NCI-H446 treated with DMSO at 0.1 percent for 48 hours (cell line): ENCODE data around the gene KRT16.
"Not testable (repeated sequence)": the region's sequence is repeated elsewhere in the genome, so short reads cannot be mapped to it uniquely, and the experiment has no call there.

Experiments used
- DNase-seq: peaks from one replicate; lab custom pipeline; 2025; lab: John Stamatoyannopoulos, UW

KRT16 gene

GRCh38 chr17:41614767-41615166 is 2.2 kb upstream of the KRT16 start:
- DNase-seq, result not testable (repeated sequence)

- DNase-seq, result no peak
These were observed 1.5 kb upstream of the KRT16 start for GRCh38 chr17:41614098-41614497.

GRCh38 chr17:41613277-41614082 is 913 bp upstream of the KRT16 start:
- DNase-seq, result no peak

- DNase-seq, result no peak
These were observed 1.5 kb downstream of the KRT16 start for GRCh38 chr17:41610965-41611640.

- DNase-seq, result not testable (repeated sequence)
These were observed 2.5 kb downstream of the KRT16 start for GRCh38 chr17:41610061-41610517.

- not testable (repeated sequence) for DNase-seq
These were observed 5.6 kb downstream of the KRT16 start for GRCh38 chr17:41606930-41607329.

- no peak for DNase-seq
These were observed 10.0 kb downstream of the KRT16 start for GRCh38 chr17:41602524-41602923.

GRCh38 chr17:41600318-41600717 is 12.2 kb downstream of the KRT16 start:
- DNase-seq, result no peak

- DNase-seq, result no peak
These were observed 12.9 kb downstream of the KRT16 start for GRCh38 chr17:41599680-41600079.

- no peak for DNase-seq
These were observed 17.0 kb downstream of the KRT16 start for GRCh38 chr17:41595585-41595984.

- DNase-seq, result no peak
These were observed 18.1 kb downstream of the KRT16 start for GRCh38 chr17:41594363-41594915.

- no peak for DNase-seq
These were observed 19.1 kb downstream of the KRT16 start for GRCh38 chr17:41593306-41593981.

GRCh38 chr17:41592601-41593305 is 19.8 kb downstream of the KRT16 start:
- DNase-seq, result no peak

- DNase-seq, result no peak
These were observed 23.3 kb downstream of the KRT16 start for GRCh38 chr17:41589301-41589700.

GRCh38 chr17:41588126-41588810 is 24.3 kb downstream of the KRT16 start:
- no peak for DNase-seq

GRCh38 chr17:41586863-41587495 is 25.6 kb downstream of the KRT16 start, which contains the start of gene KRT14:
KRT14 (minus strand) TSS chr17:41586895; CDS start chr17:41586834, 61 bp downstream.
- DNase-seq, result no peak

GRCh38 chr17:41585301-41586056 is 27.1 kb downstream of the KRT16 start:
- no peak for DNase-seq

- DNase-seq, result not testable (repeated sequence)
These were observed 28.1 kb downstream of the KRT16 start for GRCh38 chr17:41584331-41584927.
